ENCODE measurements around the gene USP36. TPM values are rescaled to one million over a fixed set of nuclear protein-coding genes. Genes with fewer than 3 reads are reported as not detected.
"Not testable (repeated sequence)": the region's sequence is repeated elsewhere in the genome, so short reads cannot be mapped to it uniquely, and the experiment has no call there.

The USP36 gene
- 100 to 1,000 TPM in 1 of 4 donors, 10 to 100 TPM in 2, 1 to 10 TPM in 1; 6.5 to 102 (median 31.9) TPM for total RNA-seq

- peak; percentile 99 to 100 for DNase-seq
- TF ChIP-seq POLR2A (IDR thresholded peaks at IDR 0.05) (peak; percentile 74 to 97), CTCF (IDR thresholded peaks at IDR 0.05) (peak in 3 of 4 experiments; percentile 13 to 56 (median 52))
- Histone ChIP-seq H3K9me3 (no peaks in the 10 kb centered on the region), H3K4me3 (peak within 1 kb of the TSS; percentile 86 to 95), H3K4me1 (peaks cover 0 to 11% of the 10 kb centered on the region in 2 donors), H3K36me3 (no peaks in the 10 kb centered on the region), H3K27me3 (no peaks in the 10 kb centered on the region), H3K27ac (peak within 1 kb of the TSS; percentile 89 to 97)
- intact Hi-C loops (cut with DNase I; ENCODE audit: low total_unique reads) = no loop called here
Observed at GRCh38 chr17:78840780-78841611, at the start of gene USP36. USP36 (minus strand) TSS chr17:78840814; CDS start chr17:78836363, 4,451 bp downstream.

- H3K9me3 ChIP-seq; H3K36me3 ChIP-seq; DNase-seq; intact Hi-C loops (cut with DNase I; ENCODE audit: low total_unique reads); H3K27me3 ChIP-seq; H3K4me3 ChIP-seq: not testable (repeated sequence)
- H3K27ac ChIP-seq = peak overlapping the region in 1 of 2 donors; percentile 18
- peaks cover 8 to 11% of the 10 kb centered on the region in 2 donors for H3K4me1 ChIP-seq
Observed at GRCh38 chr17:78890096-78890495, 49.5 kb upstream of the USP36 start.

GRCh38 chr17:78889531-78889930 is 48.9 kb upstream of the USP36 start:
- H3K4me1 ChIP-seq = peaks cover 12 to 17% of the 10 kb centered on the region in 2 donors
- intact Hi-C loops (cut with DNase I; ENCODE audit: low total_unique reads) = no loop called here
- no peaks in the 10 kb centered on the region for H3K27me3 ChIP-seq

GRCh38 chr17:78888941-78889518 is 48.4 kb upstream of the USP36 start:
- peak overlapping the region in 1 of 2 donors; percentile 18 for H3K27ac ChIP-seq
- H3K36me3 ChIP-seq = no peaks in the 10 kb centered on the region
- intact Hi-C loops (cut with DNase I; ENCODE audit: low total_unique reads) = no loop called here
- no peaks in the 10 kb centered on the region for H3K27me3 ChIP-seq
- TF ChIP-seq POLR2A (IDR thresholded peaks at IDR 0.05) (no peak), CTCF (IDR thresholded peaks at IDR 0.05) (no peak)
- no peak overlapping the region for H3K4me3 ChIP-seq
- no peaks in the 10 kb centered on the region for H3K9me3 ChIP-seq
- peaks cover 13 to 19% of the 10 kb centered on the region in 2 donors for H3K4me1 ChIP-seq
- no peak for DNase-seq

More at GRCh38 chr17:78889531-78889930, 48.9 kb upstream of the USP36 start:
- H3K4me3 ChIP-seq = no peak overlapping the region
- no peak for TF ChIP-seq CTCF (IDR thresholded peaks at IDR 0.05)
- no peak for TF ChIP-seq POLR2A (IDR thresholded peaks at IDR 0.05)
- peak overlapping the region in 1 of 2 donors; percentile 18 for H3K27ac ChIP-seq
- H3K9me3 ChIP-seq = no peaks in the 10 kb centered on the region
- no peak for DNase-seq
- H3K36me3 ChIP-seq = no peaks in the 10 kb centered on the region

DNA sequence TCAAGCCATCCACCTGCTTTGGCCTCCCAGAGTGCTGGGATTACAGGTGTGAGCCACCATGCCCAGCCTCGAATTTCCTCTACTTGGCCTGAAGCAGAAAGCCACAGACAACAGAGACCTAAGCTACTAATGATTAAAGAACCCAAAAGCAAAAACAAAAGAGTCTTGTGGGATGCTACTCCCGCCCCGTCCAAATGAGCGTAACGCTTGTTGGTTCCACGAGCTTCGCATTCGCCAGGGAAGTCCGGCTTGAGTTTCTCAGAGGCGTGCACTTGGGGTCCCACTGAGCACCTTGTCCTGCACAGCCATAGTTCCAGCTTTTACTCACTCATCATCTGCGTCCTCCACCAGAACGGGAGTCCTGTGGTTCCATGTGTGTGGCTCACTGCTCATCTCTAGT is 46.3 kb upstream of the USP36 start:
- no peak overlapping the region for H3K4me3 ChIP-seq
- no peak for TF ChIP-seq CTCF (IDR thresholded peaks at IDR 0.05)
- TF ChIP-seq POLR2A (IDR thresholded peaks at IDR 0.05) = no peak
- no peaks in the 10 kb centered on the region for H3K27me3 ChIP-seq
- H3K4me1 ChIP-seq = peaks cover 20 to 29% of the 10 kb centered on the region in 2 donors
- H3K27ac ChIP-seq = peak overlapping the region; percentile 89 to 98
- no peak for DNase-seq
- no peaks in the 10 kb centered on the region for H3K9me3 ChIP-seq
- H3K36me3 ChIP-seq = no peaks in the 10 kb centered on the region
- intact Hi-C loops (cut with DNase I; ENCODE audit: low total_unique reads) = no loop called here

Measured in uterus (tissue), 4 donors.